Endothelial cell of umbilical vein (primary cell): ENCODE measurements around the gene SMTNL2. TPM values are rescaled to one million over a fixed set of nuclear protein-coding genes. Genes with fewer than 3 reads are reported as not detected.

Experiments
- BruUV-seq: library from RNA; stranded (reverse); fragments of 400-500 nt; replicated peaks from 2 replicates; lab custom pipeline; 2021; lab: Mats Ljungman, UMichigan
- CTCF ChIA-PET: fragments of 300-600, 350-600 bp; sonication (Branson Sonifier 250); formaldehyde crosslinking; loops from one replicate; lab custom pipeline; 2021; ENCODE audit warnings: antibody characterized with exemption, inconsistent platforms; lab: Charles Lee
- POLR2A ChIA-PET: fragments of 300-600, 350-600 bp; sonication (Branson Sonifier 250); formaldehyde crosslinking; loops from one replicate; lab custom pipeline; 2021; ENCODE audit warnings: antibody characterized with exemption, inconsistent platforms; lab: Charles Lee
- DNase-seq: peaks from one replicate; pipeline ENCODE4 v3.0.0-alpha.2; 2011; ENCODE audit warnings: low read depth, low spot score
- FAIRE-seq: peaks from 2 replicates; lab custom pipeline; 2011; peaks lifted over from hg19 to GRCh38; lab: Jason Lieb, UNC
- H2AFZ ChIP-seq: 2 replicates; pipeline ENCODE4 v1.6.0; 2012; ENCODE audit warnings: low read depth, low read length, control low read depth, inconsistent platforms
- H3K27ac ChIP-seq: 2 replicates; pipeline ENCODE4 v1.5.1; 2011; ENCODE audit warnings: low read depth, mild to moderate bottlenecking, control low read depth, low read length, moderate library complexity; ENCODE audit not compliant: insufficient read depth
- H3K27me3 ChIP-seq, 2 experiments: 2 replicates each; pipeline versions ENCODE4 v1.6.0 to v1.6.1; 2011; ENCODE audit warnings: low read length in 2 of 2, mixed read lengths in 1 of 2; ENCODE audit not compliant: control insufficient read depth in 2 of 2, insufficient read depth in 2 of 2
- H3K36me3 ChIP-seq, 2 experiments: 2 replicates in 1 of 2; 3 replicates in 1 of 2; pipeline ENCODE4 v1.5.1; 2011; ENCODE audit warnings: low read length in 2 of 2, mild to moderate bottlenecking in 1 of 2, moderate library complexity in 1 of 2; ENCODE audit not compliant: control insufficient read depth in 2 of 2, insufficient read depth in 2 of 2; ENCODE audit errors: extremely low read depth in 1 of 2
- H3K4me1 ChIP-seq: 3 replicates; pipeline ENCODE4 v1.5.1; 2011; ENCODE audit warnings: mild to moderate bottlenecking, low read length; ENCODE audit not compliant: control insufficient read depth, insufficient read depth; ENCODE audit errors: extremely low read depth
- H3K4me2 ChIP-seq: 2 replicates; pipeline ENCODE4 v1.6.1; 2011; ENCODE audit warnings: low read length, control low read depth, mixed read lengths; ENCODE audit not compliant: insufficient read depth
- H3K4me3 ChIP-seq, 3 experiments: fragments of 200-600 bp in 1 of 3; sonication (generic), shearing (Covaris generic) in 1 of 3; replicated peaks in 1 of 3; 2 replicates each; pipeline ENCODE4 v1.5.1; 2011 to 2016; ENCODE audit warnings: control low read depth in 3 of 3, low read length in 3 of 3, mild to moderate bottlenecking in 2 of 3, inconsistent platforms in 1 of 3, low read depth in 1 of 3, moderate library complexity in 1 of 3; ENCODE audit not compliant: insufficient read depth in 1 of 3
- H3K79me2 ChIP-seq: 2 replicates; pipeline ENCODE4 v1.6.0; 2012; ENCODE audit warnings: low read length, inconsistent platforms; ENCODE audit not compliant: control insufficient read depth, insufficient read depth
- H3K9ac ChIP-seq: replicated peaks from 2 replicates; pipeline ENCODE3; 2011; ENCODE audit warnings: low read length, control low read depth; ENCODE audit not compliant: insufficient read depth; ENCODE audit errors: extremely low read depth
- H3K9me1 ChIP-seq: replicated peaks from 3 replicates; pipeline ENCODE4 v1.6.0; 2011; ENCODE audit warnings: mild to moderate bottlenecking, low read length; ENCODE audit not compliant: control insufficient read depth, insufficient read depth; ENCODE audit errors: extremely low read depth
- H3K9me3 ChIP-seq: replicated peaks from 2 replicates; pipeline ENCODE4 v1.5.1; 2012; ENCODE audit warnings: low read length, inconsistent platforms; ENCODE audit not compliant: control insufficient read depth, insufficient read depth
- H4K20me1 ChIP-seq: replicated peaks from 2 replicates; pipeline ENCODE3; 2011; ENCODE audit warnings: mild to moderate bottlenecking, low read length; ENCODE audit not compliant: control insufficient read depth, insufficient read depth; ENCODE audit errors: extremely low read depth
- EZH2 ChIP-seq: IDR thresholded peaks from 2 replicates; pipeline ENCODE4 v1.6.1; 2012; ENCODE audit warnings: borderline replicate concordance, low read depth, mild to moderate bottlenecking, moderate library complexity, low read length, inconsistent platforms; ENCODE audit not compliant: severe bottlenecking
- FOS ChIP-seq: IDR thresholded peaks from 2 replicates; pipeline ENCODE4 v1.6.1; 2011; ENCODE audit warnings: mild to moderate bottlenecking, low read length, moderate library complexity, borderline replicate concordance; ENCODE audit not compliant: insufficient read depth
- GATA2 ChIP-seq: IDR thresholded peaks from 2 replicates; pipeline ENCODE4 v1.7.0; 2011; ENCODE audit warnings: low read depth, mild to moderate bottlenecking, moderate library complexity, mixed read lengths, low read length; ENCODE audit not compliant: insufficient read length, insufficient read depth
- JUN ChIP-seq: IDR thresholded peaks from 2 replicates; pipeline ENCODE4 v1.6.1; 2011; ENCODE audit warnings: borderline replicate concordance, low read depth; ENCODE audit not compliant: insufficient read length, insufficient read depth
- MYC ChIP-seq: IDR thresholded peaks from one replicate; pipeline ENCODE4 v1.6.1; 2011; ENCODE audit warnings: mild to moderate bottlenecking, low read depth, low read length
- POLR2A ChIP-seq: IDR thresholded peaks from 2 replicates; pipeline ENCODE4 v1.6.1; 2012; ENCODE audit warnings: low read depth, mild to moderate bottlenecking, control low read depth, low read length
- POLR2AphosphoS5 ChIP-seq: IDR thresholded peaks from 2 replicates; pipeline ENCODE4 v1.6.1; 2012; ENCODE audit warnings: low read depth, mild to moderate bottlenecking, control low read depth, low read length, moderate library complexity; ENCODE audit not compliant: insufficient read depth
- dilution Hi-C: fragments of 300-500 bp; cut with MboI; formaldehyde crosslinking; loops from one replicate; pipeline ENCODE4 v1.15.0; 2019; ENCODE audit warnings: low sequenced_read_pairs; ENCODE audit not compliant: extremely low pct_ligation_motif_present
- intact Hi-C: fragments of 100-400 bp; cut with micrococcal nuclease; formaldehyde crosslinking; loops from one replicate; pipeline ENCODE4 v1.10.0; 2022
- polyA plus RNA-seq, 4 experiments: library from polyadenylated mRNA; depleted of rRNA in 3 of 4; stranded (reverse) in 3 of 4; unstranded in 1 of 4; fragments of >200 nt; gene quantifications; 2 replicates each; pipeline versions ENCODE4 v1.2.1 to v1.2.3, GENCODE V29; 2011 to 2012; ENCODE audit warnings: missing spikeins in 1 of 4
- total RNA-seq: library from RNA; stranded (reverse); gene quantifications from 2 replicates; pipeline ENCODE4 v1.2.3, GENCODE V29; 2021
- TF ChIP-seq, protein P1 (sequence below): IDR thresholded peaks from 2 replicates; pipeline ENCODE4 v1.6.1; 2011; ENCODE audit not compliant: insufficient read depth, insufficient read length
- TF ChIP-seq, protein P2 (sequence below), 2 donors: IDR thresholded peaks; 1 replicate in 1 of 2; 2 replicates in 1 of 2; pipeline ENCODE4 v1.5.1; 2011; ENCODE audit warnings: low read length in 2 of 2, mild to moderate bottlenecking in 2 of 2, moderate library complexity in 2 of 2, control low read depth in 1 of 2, inconsistent platforms in 1 of 2, low read depth in 1 of 2; ENCODE audit not compliant: insufficient read depth in 1 of 2; ENCODE audit errors: extremely low read depth in 1 of 2

SMTNL2 gene
- total and polyA plus RNA-seq, 2 donors (not counting 3 experiments of a cell fraction or from before 2014, with no cell fraction given), result not detected

DNA sequence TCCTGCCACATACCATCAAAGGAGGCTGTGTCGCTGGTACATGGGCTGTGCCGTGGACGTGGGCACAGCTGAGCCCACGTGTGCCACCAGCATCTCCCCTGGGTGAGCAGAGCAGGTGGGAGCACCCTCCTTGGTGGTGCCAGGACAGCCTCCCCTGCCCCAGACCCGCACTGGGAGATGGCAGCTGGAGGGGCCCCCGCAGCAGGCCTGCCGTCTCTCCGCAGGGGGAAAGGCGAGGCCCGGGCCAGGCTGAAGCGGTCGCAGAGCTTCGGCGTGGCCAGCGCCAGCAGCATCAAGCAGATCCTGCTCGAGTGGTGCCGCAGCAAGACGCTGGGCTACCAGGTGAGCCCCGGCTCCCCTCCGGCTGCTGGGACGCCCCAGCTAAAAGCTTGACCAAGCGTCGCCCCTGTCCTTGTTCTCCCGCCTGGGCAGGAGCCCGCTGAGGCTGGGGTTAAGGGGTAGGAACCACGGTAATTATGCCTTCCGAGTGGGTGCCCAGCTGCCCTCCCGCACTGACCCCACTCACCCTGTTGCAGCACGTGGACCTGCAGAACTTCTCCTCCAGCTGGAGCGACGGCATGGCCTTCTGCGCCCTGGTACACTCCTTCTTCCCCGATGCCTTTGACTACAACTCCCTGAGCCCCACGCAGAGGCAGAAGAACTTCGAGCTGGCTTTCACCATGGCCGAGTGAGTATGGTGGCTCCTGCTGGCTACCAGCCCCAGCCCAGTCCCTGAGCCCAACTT, 12.5 kb downstream of the SMTNL2 start:
- no peak overlapping the region for H3K9ac ChIP-seq
- H3K4me2 ChIP-seq, result no peak overlapping the region
- dilution Hi-C loops, result no loop called here
- no peak overlapping the region for H3K27ac ChIP-seq
- no peaks in the 10 kb centered on the region for H3K79me2 ChIP-seq
- BruUV-seq, result no TSS peak
- no peak overlapping the region for H3K4me3 ChIP-seq
- no peaks in the 10 kb centered on the region for H3K36me3 ChIP-seq
- H3K27me3 ChIP-seq, result peaks cover 0 to 2% of the 10 kb centered on the region in 2 experiments
- FAIRE-seq, result no peak
- intact Hi-C loops, result no loop called here
- CTCF ChIA-PET, result interaction anchor here (1.0 kb wide), 1 partner anchor 30 kb away, joined by 3 read pairs; no protein-coding TSS in a partner anchor
- no peaks in the 10 kb centered on the region for H3K4me1 ChIP-seq
- H2AFZ ChIP-seq, result no peak overlapping the region
- no peaks in the 10 kb centered on the region for H3K9me1 ChIP-seq
- H3K9me3 ChIP-seq, result no peaks in the 10 kb centered on the region
- no peak for TF ChIP-seq POLR2AphosphoS5
- TF ChIP-seq, protein P1, sequence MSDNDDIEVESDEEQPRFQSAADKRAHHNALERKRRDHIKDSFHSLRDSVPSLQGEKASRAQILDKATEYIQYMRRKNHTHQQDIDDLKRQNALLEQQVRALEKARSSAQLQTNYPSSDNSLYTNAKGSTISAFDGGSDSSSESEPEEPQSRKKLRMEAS, result no peak
- no peak for TF ChIP-seq EZH2
- TF ChIP-seq JUN, result no peak
- TF ChIP-seq, protein P2, sequence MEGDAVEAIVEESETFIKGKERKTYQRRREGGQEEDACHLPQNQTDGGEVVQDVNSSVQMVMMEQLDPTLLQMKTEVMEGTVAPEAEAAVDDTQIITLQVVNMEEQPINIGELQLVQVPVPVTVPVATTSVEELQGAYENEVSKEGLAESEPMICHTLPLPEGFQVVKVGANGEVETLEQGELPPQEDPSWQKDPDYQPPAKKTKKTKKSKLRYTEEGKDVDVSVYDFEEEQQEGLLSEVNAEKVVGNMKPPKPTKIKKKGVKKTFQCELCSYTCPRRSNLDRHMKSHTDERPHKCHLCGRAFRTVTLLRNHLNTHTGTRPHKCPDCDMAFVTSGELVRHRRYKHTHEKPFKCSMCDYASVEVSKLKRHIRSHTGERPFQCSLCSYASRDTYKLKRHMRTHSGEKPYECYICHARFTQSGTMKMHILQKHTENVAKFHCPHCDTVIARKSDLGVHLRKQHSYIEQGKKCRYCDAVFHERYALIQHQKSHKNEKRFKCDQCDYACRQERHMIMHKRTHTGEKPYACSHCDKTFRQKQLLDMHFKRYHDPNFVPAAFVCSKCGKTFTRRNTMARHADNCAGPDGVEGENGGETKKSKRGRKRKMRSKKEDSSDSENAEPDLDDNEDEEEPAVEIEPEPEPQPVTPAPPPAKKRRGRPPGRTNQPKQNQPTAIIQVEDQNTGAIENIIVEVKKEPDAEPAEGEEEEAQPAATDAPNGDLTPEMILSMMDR (IDR thresholded peaks at IDR 0.05; ENCODE audit: extremely low read depth in 1 of 2, insufficient read depth in 1 of 2, low read depth in 1 of 2, low read length in 2 of 2), result no peak
- no peak for TF ChIP-seq MYC
- TF ChIP-seq POLR2A, result no peak
- TF ChIP-seq GATA2, result no peak
- TF ChIP-seq FOS, result no peak
- no peaks in the 10 kb centered on the region for H4K20me1 ChIP-seq
- POLR2A ChIA-PET, result interaction anchor here (0.7 kb wide), 1 partner anchor 47 kb away, joined by 3 read pairs; no protein-coding TSS in a partner anchor
- no peak for DNase-seq
